GM21528 (cell line): ENCODE measurements around the gene TCF25.
A peak's percentile ranks its signal among the peaks of the same experiment; 100 is the strongest.
"Not testable (repeated sequence)": the region's sequence is repeated elsewhere in the genome, so short reads cannot be mapped to it uniquely, and the experiment has no call there.

Experiments used
- ATAC-seq: cut with Tn5 transposase; IDR thresholded peaks from one replicate; pipeline ENCODE4 v1.9.1; 2021; ENCODE audit warnings: mild to moderate bottlenecking, moderate library complexity; ENCODE audit not compliant: unreplicated experiment, low FRiP score

TCF25 gene

GRCh38 chr16:89934611-89935553, 61.5 kb downstream of the TCF25 start:
- no peak for ATAC-seq

- ATAC-seq = not testable (repeated sequence)
Observed at GRCh38 chr16:89935620-89936019, 62.2 kb downstream of the TCF25 start.

GRCh38 chr16:89936034-89936433, 62.6 kb downstream of the TCF25 start:
- ATAC-seq = no peak

GRCh38 chr16:89936508-89936907, 63.1 kb downstream of the TCF25 start:
- ATAC-seq = no peak

- ATAC-seq = no peak
Observed at GRCh38 chr16:89936981-89937380, 63.6 kb downstream of the TCF25 start.

GRCh38 chr16:89938175-89938885, 64.9 kb downstream of the TCF25 start:
- ATAC-seq = no peak

- no peak for ATAC-seq
Observed at GRCh38 chr16:89944773-89945172, 71.4 kb downstream of the TCF25 start.

- no peak for ATAC-seq
Observed at GRCh38 chr16:89945654-89946053, 72.3 kb downstream of the TCF25 start.

- no peak for ATAC-seq
Observed at GRCh38 chr16:89946515-89946914, 73.1 kb downstream of the TCF25 start.

GRCh38 chr16:89949121-89949742, 75.8 kb downstream of the TCF25 start:
- no peak for ATAC-seq

- no peak for ATAC-seq
Observed at GRCh38 chr16:89949756-89950155, 76.4 kb downstream of the TCF25 start.

- no peak for ATAC-seq
Observed at GRCh38 chr16:89951509-89951908, 78.1 kb downstream of the TCF25 start.

GRCh38 chr16:89952049-89952448, 78.7 kb downstream of the TCF25 start:
- no peak for ATAC-seq

GRCh38 chr16:89952551-89952950, 79.2 kb downstream of the TCF25 start:
- ATAC-seq = no peak

GRCh38 chr16:89953671-89954406, 80.4 kb downstream of the TCF25 start:
- ATAC-seq = peak; percentile 61

- no peak for ATAC-seq
Observed at GRCh38 chr16:89954462-89954861, 81.1 kb downstream of the TCF25 start.

GRCh38 chr16:89955001-89955685, 81.8 kb downstream of the TCF25 start:
- no peak for ATAC-seq

- ATAC-seq = no peak
Observed at GRCh38 chr16:89956505-89957215, 83.3 kb downstream of the TCF25 start.

- no peak for ATAC-seq
Observed at GRCh38 chr16:89957216-89957785, 83.9 kb downstream of the TCF25 start.
